ENCODE measurements around the gene LSAMP. TPM values are rescaled to one million over a fixed set of nuclear protein-coding genes. Genes with fewer than 3 reads are reported as not detected.

LSAMP gene
- polyA plus RNA-seq, 2 of the 4 experiments (the other 2 are of a cell fraction), result 0.12 to 0.53 TPM

DNA sequence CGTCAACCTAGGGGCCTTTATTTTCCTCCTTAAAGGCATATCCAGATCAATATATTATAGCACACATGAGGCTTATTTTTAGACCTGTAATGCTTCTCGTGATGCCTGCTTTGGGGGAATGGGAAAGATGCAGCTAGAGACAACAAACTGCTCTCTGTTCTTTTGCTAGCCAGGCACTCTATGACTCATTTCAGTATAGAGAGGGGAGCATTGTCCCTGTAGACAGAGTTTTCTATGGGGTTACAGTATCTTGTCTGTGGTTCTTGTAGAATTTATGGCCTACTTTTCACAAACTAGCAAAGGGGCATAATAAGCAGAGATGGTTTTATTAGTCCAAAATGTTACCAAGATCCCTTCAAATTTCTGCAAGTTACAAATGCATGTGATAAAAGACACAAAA lies 305.6 kb downstream of the LSAMP start:
- no peak for DNase-seq (ENCODE audit: low read depth in 1 of 2, low spot score in 1 of 2)
- no peak for TF ChIP-seq RFX5 (IDR thresholded peaks at IDR 0.05)
- TF ChIP-seq NPAS2 (CRISPR knock-in tag; IDR thresholded peaks at IDR 0.05; ENCODE audit: borderline replicate concordance), result no peak
- TF ChIP-seq EP300 (IDR thresholded peaks at IDR 0.05), result no peak
- TF ChIP-seq TP53 (CRISPR knock-in tag; IDR thresholded peaks at IDR 0.05), result no peak
- no peak for TF ChIP-seq KDM1A (IDR thresholded peaks at IDR 0.05; ENCODE audit: low read depth)
- no peak for TF ChIP-seq MAZ (IDR thresholded peaks at IDR 0.05; ENCODE audit: borderline replicate concordance, low read depth, low read length)
- TF ChIP-seq NR3C1 (IDR thresholded peaks at IDR 0.05), result no peak
- TF ChIP-seq ZSCAN20 (CRISPR knock-in tag; IDR thresholded peaks at IDR 0.05), result no peak
- no peak for TF ChIP-seq CEBPB (IDR thresholded peaks at IDR 0.05)
- no peak for TF ChIP-seq ZFP36 (IDR thresholded peaks at IDR 0.05; ENCODE audit: borderline replicate concordance, partially characterized antibody)
- TF ChIP-seq GATA3 (IDR thresholded peaks at IDR 0.05; ENCODE audit: borderline replicate concordance), result no peak
- no peak for TF ChIP-seq USF2 (IDR thresholded peaks at IDR 0.05)
- no peak for TF ChIP-seq CHD2 (IDR thresholded peaks at IDR 0.05; ENCODE audit: low read length, partially characterized antibody)
- no peak for TF ChIP-seq EHMT2 (IDR thresholded peaks at IDR 0.05; ENCODE audit: low read depth)
- no peak for TF ChIP-seq HMGXB4 (CRISPR knock-in tag; IDR thresholded peaks at IDR 0.05; ENCODE audit: borderline replicate concordance)
- no peak for TF ChIP-seq RCOR1 (IDR thresholded peaks at IDR 0.05; ENCODE audit: low read depth, low read length)
- TF ChIP-seq E2F6 (IDR thresholded peaks at IDR 0.05; ENCODE audit: borderline replicate concordance, low read depth), result no peak
- TF ChIP-seq, protein P1, sequence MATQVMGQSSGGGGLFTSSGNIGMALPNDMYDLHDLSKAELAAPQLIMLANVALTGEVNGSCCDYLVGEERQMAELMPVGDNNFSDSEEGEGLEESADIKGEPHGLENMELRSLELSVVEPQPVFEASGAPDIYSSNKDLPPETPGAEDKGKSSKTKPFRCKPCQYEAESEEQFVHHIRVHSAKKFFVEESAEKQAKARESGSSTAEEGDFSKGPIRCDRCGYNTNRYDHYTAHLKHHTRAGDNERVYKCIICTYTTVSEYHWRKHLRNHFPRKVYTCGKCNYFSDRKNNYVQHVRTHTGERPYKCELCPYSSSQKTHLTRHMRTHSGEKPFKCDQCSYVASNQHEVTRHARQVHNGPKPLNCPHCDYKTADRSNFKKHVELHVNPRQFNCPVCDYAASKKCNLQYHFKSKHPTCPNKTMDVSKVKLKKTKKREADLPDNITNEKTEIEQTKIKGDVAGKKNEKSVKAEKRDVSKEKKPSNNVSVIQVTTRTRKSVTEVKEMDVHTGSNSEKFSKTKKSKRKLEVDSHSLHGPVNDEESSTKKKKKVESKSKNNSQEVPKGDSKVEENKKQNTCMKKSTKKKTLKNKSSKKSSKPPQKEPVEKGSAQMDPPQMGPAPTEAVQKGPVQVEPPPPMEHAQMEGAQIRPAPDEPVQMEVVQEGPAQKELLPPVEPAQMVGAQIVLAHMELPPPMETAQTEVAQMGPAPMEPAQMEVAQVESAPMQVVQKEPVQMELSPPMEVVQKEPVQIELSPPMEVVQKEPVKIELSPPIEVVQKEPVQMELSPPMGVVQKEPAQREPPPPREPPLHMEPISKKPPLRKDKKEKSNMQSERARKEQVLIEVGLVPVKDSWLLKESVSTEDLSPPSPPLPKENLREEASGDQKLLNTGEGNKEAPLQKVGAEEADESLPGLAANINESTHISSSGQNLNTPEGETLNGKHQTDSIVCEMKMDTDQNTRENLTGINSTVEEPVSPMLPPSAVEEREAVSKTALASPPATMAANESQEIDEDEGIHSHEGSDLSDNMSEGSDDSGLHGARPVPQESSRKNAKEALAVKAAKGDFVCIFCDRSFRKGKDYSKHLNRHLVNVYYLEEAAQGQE (IDR thresholded peaks at IDR 0.05), result no peak
- no peak for TF ChIP-seq RAD21 (conservative IDR thresholded peaks at IDR 0.05 in 1 of 2, IDR thresholded peaks at IDR 0.05 in 1 of 2)
- no peak for TF ChIP-seq ELK1 (IDR thresholded peaks at IDR 0.05; ENCODE audit: low read depth, low read length)
- POLR2A ChIA-PET, result no interaction called here
- Histone ChIP-seq H3K4me2 (no peak overlapping the region), H3K27ac (no peak overlapping the region), H3K4me3 (no peak overlapping the region), H3K9me3 (no peaks in the 10 kb centered on the region), H3K4me1 (no peaks in the 10 kb centered on the region)
- WGBS (ENCODE audit: missing lambda C conversion rate), result 31% methylated on average over 2 of the region's 2 CpGs
- FAIRE-seq, result no peak
- CTCF ChIA-PET, result no interaction called here
- ATAC-seq, result no peak
